Endodermal cell (in vitro differentiated cells): ENCODE measurements around the gene ARHGDIA. TPM values are rescaled to one million over a fixed set of nuclear protein-coding genes. Genes with fewer than 3 reads are reported as not detected.
A peak's percentile ranks its signal among the peaks of the same experiment; 100 is the strongest.

Experiments
- DNase-seq: peaks from one replicate; pipeline ENCODE4 v3.0.0-alpha.2; 2017
- H3K27ac ChIP-seq: 2 replicates; pipeline ENCODE4 v1.5.1; 2013; ENCODE audit warnings: mild to moderate bottlenecking, low read depth, low read length, moderate library complexity
- H3K27me3 ChIP-seq: 2 replicates; pipeline ENCODE4 v1.6.1; 2013; ENCODE audit warnings: mild to moderate bottlenecking, low read length, moderate library complexity; ENCODE audit not compliant: insufficient read depth, control insufficient read depth, poor library complexity, severe bottlenecking
- H3K36me3 ChIP-seq: 2 replicates; pipeline ENCODE4 v1.7.0; 2013; ENCODE audit warnings: mild to moderate bottlenecking, low read length, moderate library complexity; ENCODE audit not compliant: control insufficient read depth, insufficient read depth
- H3K4me1 ChIP-seq: one replicate; pipeline ENCODE4 v1.7.0; 2013; ENCODE audit warnings: low read length; ENCODE audit not compliant: control insufficient read depth, insufficient read depth
- H3K4me3 ChIP-seq: 2 replicates; pipeline ENCODE4 v1.5.1; 2013; ENCODE audit warnings: mild to moderate bottlenecking, low read length, moderate library complexity
- H3K9ac ChIP-seq: 2 replicates; pipeline ENCODE4 v1.6.1; 2013; ENCODE audit warnings: mild to moderate bottlenecking, low read length, moderate library complexity; ENCODE audit not compliant: poor library complexity, severe bottlenecking; ENCODE audit errors: extremely low read depth
- H3K9me3 ChIP-seq: 2 replicates; pipeline ENCODE4 v1.6.1; 2013; ENCODE audit warnings: mild to moderate bottlenecking, low read length, moderate library complexity; ENCODE audit not compliant: control insufficient read depth
- H3K27ac Mint-ChIP-seq: 2 replicates; pipeline ENCODE4 v1.8.0; 2020; ENCODE audit warnings: mixed read lengths
- H3K27me3 Mint-ChIP-seq: 2 replicates; pipeline ENCODE4 v1.8.0; 2021; ENCODE audit warnings: mild to moderate bottlenecking, mixed read lengths; ENCODE audit not compliant: insufficient read depth
- H3K36me3 Mint-ChIP-seq: 2 replicates; pipeline ENCODE4 v1.8.0; 2020; ENCODE audit warnings: low read depth, mixed read lengths
- H3K4me1 Mint-ChIP-seq: 2 replicates; pipeline ENCODE4 v1.8.0; 2020; ENCODE audit warnings: mixed read lengths
- H3K4me3 Mint-ChIP-seq: 2 replicates; pipeline ENCODE4 v1.8.0; 2020; ENCODE audit warnings: mild to moderate bottlenecking, moderate library complexity, mixed read lengths
- H3K9me3 Mint-ChIP-seq: 2 replicates; pipeline ENCODE4 v1.8.0; 2020; ENCODE audit warnings: mild to moderate bottlenecking, mixed read lengths
- WGBS, 2 experiments: methylation state at CpG; one replicate each; pipeline versions ENCODE4 v1.1.5 to v1.1.7; 2013; ENCODE audit warnings: missing lambda C conversion rate in 2 of 2, mixed read lengths in 1 of 2; ENCODE audit not compliant: insufficient coverage in 1 of 2, insufficient read length in 1 of 2; 5-methylcytosine and 5-hydroxymethylcytosine counted together
- total RNA-seq, 2 donors: library from RNA; stranded (reverse); fragmentation: NEBNext Ultra II Directional in 1 of 2; extraction: Animal tissue kit (Norgen Biotek cat#: 25700) in 1 of 2; gene quantifications; 2 replicates in 1 of 2; 3 replicates in 1 of 2; pipeline ENCODE4 v1.2.1, GENCODE V29; 2021
- TF ChIP-seq, protein P1 (sequence below): fragments of 200-600 bp; sonication (generic); conservative IDR thresholded peaks from 2 replicates; pipeline ENCODE4 v1.5.0; 2021; ENCODE audit warnings: antibody characterized with exemption, mild to moderate bottlenecking

Gene ARHGDIA
- total RNA-seq, 2 donors from 2014 or later: 240 to 254 TPM

DNA sequence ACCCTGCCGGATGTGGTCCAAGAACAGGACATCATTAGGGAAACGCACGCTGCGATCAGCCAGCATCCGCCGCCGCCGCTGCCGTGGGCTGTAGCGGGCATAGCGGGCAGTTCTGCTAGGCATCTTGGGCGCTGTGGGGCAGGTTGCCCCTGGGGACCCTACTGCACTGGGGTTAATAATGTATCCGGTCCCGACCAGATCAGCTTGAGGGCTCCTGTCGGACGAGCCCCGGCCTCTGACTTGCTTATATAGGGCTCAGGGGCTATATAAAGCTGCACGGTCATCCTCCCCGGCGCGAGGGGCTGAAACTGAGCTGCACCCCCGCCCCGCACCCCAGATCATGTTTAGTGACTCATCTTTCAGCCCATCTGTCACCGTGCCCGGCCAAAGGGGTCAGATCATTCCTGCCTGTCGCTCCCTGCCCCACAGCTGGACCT, 36.3 kb downstream of the ARHGDIA start, which contains the start of gene PPP1R27:
Gene PPP1R27 (minus strand): TSS at position 220 of the 437 bp plus-strand sequence. CDS start 97 bp downstream, at position 123.
- Histone ChIP-seq H3K27me3 (no peaks in the 10 kb centered on the region), H3K36me3 (no peaks in the 10 kb centered on the region), H3K4me3 (peak within 1 kb of the TSS; percentile 93), H3K9me3 (no peaks in the 10 kb centered on the region), H3K9ac (peak within 1 kb of the TSS; percentile 95), H3K4me1 (peaks cover 4% of the 10 kb centered on the region), H3K27ac (peak within 1 kb of the TSS; percentile 89)
- Mint-ChIP-seq H3K27ac (peak within 1 kb of the TSS; percentile 95), H3K9me3 (no peaks in the 10 kb centered on the region), H3K4me1 (peaks cover 9% of the 10 kb centered on the region), H3K36me3 (peaks cover 4% of the 10 kb centered on the region), H3K27me3 (no peaks in the 10 kb centered on the region), H3K4me3 (peak within 1 kb of the TSS; percentile 83)
- TF ChIP-seq, protein P1, sequence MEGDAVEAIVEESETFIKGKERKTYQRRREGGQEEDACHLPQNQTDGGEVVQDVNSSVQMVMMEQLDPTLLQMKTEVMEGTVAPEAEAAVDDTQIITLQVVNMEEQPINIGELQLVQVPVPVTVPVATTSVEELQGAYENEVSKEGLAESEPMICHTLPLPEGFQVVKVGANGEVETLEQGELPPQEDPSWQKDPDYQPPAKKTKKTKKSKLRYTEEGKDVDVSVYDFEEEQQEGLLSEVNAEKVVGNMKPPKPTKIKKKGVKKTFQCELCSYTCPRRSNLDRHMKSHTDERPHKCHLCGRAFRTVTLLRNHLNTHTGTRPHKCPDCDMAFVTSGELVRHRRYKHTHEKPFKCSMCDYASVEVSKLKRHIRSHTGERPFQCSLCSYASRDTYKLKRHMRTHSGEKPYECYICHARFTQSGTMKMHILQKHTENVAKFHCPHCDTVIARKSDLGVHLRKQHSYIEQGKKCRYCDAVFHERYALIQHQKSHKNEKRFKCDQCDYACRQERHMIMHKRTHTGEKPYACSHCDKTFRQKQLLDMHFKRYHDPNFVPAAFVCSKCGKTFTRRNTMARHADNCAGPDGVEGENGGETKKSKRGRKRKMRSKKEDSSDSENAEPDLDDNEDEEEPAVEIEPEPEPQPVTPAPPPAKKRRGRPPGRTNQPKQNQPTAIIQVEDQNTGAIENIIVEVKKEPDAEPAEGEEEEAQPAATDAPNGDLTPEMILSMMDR: no peak
- WGBS, 2 experiments: 93 to 96% methylated on average over 25 to 26 of the region's 26 CpGs
- DNase-seq: no peak

DNA sequence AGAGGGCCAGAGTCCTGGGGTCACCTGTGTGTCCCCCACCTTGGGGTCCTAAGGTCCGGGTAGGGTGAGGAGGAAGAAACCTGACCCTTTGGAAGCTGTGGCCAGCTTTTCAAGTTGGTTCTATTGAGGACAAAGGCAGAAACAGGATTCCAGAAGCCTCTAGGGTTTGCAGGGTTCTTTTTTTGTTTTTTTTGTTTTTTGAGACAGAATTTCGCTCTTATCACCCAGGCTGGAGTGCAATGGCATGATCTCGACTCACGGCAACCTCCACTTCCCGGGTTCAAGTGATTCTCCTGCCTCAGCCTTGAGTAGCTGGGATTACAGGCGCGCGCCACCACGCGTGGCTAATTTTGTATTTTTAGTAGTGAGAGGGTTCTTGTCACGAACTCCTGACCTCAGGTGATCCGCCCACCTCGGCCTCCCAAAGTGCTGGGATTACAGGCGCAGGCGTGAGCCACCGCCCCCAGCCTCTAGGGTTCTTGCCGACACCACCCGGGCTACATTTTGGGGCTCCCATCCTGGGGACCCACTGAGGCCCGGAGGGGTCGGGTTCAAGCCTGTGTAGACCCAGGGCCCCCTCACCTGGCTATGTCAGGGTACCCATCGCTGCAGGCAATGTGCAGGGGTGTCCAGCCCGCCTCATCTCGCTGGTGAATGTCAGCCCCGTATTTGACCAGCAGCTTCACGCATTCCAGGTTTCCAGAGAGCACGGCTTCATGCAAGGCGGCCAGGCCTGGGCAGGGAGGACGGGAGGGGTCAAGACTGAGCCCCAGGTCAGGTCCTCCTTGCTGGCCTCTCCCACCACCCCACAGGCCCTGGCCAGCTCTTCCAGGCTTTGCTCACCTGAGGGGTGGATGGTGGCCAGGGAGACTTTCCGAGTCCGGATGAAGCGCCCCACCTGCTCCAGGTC, 37.0 kb downstream of the ARHGDIA start:
- peaks cover 4% of the 10 kb centered on the region for H3K4me1 ChIP-seq
- H3K27me3 Mint-ChIP-seq: no peaks in the 10 kb centered on the region
- H3K9ac ChIP-seq: peak overlapping the region; percentile 95
- 83 to 89% methylated on average over 20 to 31 of the region's 31 CpGs for WGBS, 2 experiments
- peak overlapping the region; percentile 89 for H3K27ac ChIP-seq
- no peaks in the 10 kb centered on the region for H3K9me3 Mint-ChIP-seq
- H3K4me3 Mint-ChIP-seq: peak overlapping the region; percentile 83
- peak overlapping the region; percentile 93 for H3K4me3 ChIP-seq
- H3K27ac Mint-ChIP-seq: peak overlapping the region; percentile 95
- H3K4me1 Mint-ChIP-seq: peaks cover 9% of the 10 kb centered on the region
- H3K36me3 ChIP-seq: no peaks in the 10 kb centered on the region
- DNase-seq: no peak
- no peaks in the 10 kb centered on the region for H3K9me3 ChIP-seq
- no peaks in the 10 kb centered on the region for H3K27me3 ChIP-seq
- H3K36me3 Mint-ChIP-seq: peaks cover 4% of the 10 kb centered on the region
- TF ChIP-seq, protein P1: no peak

DNA sequence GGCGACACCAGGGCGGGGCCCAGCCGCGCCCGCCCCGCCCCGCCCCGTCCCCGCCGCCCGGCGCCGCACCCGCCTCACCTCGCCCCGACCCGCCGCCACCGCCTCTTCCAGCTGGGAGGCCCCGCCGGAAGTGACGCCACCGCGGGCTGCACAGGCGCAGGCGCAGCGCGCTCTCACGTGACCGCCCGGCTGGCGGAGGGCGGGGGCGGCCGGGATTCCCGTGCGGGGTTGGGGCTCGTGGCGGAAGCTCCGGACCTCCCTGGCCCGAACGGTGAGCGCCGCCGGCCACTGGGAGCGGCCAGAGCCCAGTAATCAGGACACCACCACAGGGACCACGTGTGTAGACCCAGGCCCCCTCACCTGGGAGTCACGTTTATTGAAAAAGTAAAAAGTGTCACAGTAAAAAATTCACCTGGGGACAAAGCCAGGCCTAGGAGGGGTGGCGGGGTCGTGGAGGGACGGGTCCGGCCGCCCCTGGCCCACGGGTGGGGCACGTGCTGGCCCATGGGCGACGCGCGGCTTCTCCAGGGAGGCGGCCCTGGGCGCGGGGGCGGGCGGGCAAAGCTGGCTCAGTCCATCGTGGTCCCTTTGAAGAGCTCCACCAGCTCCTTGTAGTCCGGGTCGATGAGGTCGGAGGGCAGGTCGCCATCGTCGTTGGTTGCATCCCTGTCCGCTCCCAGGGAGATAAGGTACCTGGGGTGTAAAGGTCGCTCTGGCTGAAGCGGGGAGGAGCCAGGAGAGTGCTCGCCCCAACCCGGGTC, 37.8 kb downstream of the ARHGDIA start, which contains the start of gene MCRIP1:
Gene MCRIP1 (minus strand): TSS at position 132 of the 761 bp plus-strand sequence. CDS start 8,785 bp downstream, outside the sequence.
- Histone ChIP-seq H3K36me3 (no peaks in the 10 kb centered on the region), H3K27me3 (no peaks in the 10 kb centered on the region), H3K9ac (peak within 1 kb of the TSS; percentile 95), H3K4me3 (peak within 1 kb of the TSS; percentile 95), H3K4me1 (peaks cover 4% of the 10 kb centered on the region), H3K9me3 (no peaks in the 10 kb centered on the region), H3K27ac (peak within 1 kb of the TSS; percentile 89)
- DNase-seq: peak; percentile 99
- Mint-ChIP-seq H3K36me3 (peaks cover 4% of the 10 kb centered on the region), H3K27ac (peak within 1 kb of the TSS; percentile 95), H3K4me1 (peaks cover 12% of the 10 kb centered on the region), H3K27me3 (no peaks in the 10 kb centered on the region), H3K9me3 (no peaks in the 10 kb centered on the region), H3K4me3 (peak within 1 kb of the TSS; percentile 83)
- TF ChIP-seq, protein P1: no peak
- WGBS, 2 experiments: 1 to 7% methylated on average over 9 to 74 of the region's 76 CpGs
